Keratinocyte (primary cell): ENCODE measurements around the gene SRD5A3.

Source experiments
- EZH2 ChIP-seq: IDR thresholded peaks from one replicate; pipeline ENCODE4 v1.6.1; 2012; ENCODE audit warnings: inconsistent platforms, mild to moderate bottlenecking, low read length, moderate library complexity
- TF ChIP-seq, protein P1 (sequence below), 3 experiments: IDR thresholded peaks in 1 of 3; conservative IDR thresholded peaks in 1 of 3; optimal IDR thresholded peaks in 1 of 3; 2 replicates in 2 of 3; 3 replicates in 1 of 3; pipeline versions ENCODE3 to v1.5.1; 2011; ENCODE audit warnings: low read length in 3 of 3, mild to moderate bottlenecking in 3 of 3, moderate library complexity in 2 of 3, control low read depth in 1 of 3, inconsistent platforms in 1 of 3; ENCODE audit not compliant: insufficient read depth in 2 of 3; ENCODE audit errors: extremely low read depth in 1 of 3

GRCh38 chr4:55399581-55399980, 53.5 kb downstream of the SRD5A3 start:
- TF ChIP-seq, protein P1, sequence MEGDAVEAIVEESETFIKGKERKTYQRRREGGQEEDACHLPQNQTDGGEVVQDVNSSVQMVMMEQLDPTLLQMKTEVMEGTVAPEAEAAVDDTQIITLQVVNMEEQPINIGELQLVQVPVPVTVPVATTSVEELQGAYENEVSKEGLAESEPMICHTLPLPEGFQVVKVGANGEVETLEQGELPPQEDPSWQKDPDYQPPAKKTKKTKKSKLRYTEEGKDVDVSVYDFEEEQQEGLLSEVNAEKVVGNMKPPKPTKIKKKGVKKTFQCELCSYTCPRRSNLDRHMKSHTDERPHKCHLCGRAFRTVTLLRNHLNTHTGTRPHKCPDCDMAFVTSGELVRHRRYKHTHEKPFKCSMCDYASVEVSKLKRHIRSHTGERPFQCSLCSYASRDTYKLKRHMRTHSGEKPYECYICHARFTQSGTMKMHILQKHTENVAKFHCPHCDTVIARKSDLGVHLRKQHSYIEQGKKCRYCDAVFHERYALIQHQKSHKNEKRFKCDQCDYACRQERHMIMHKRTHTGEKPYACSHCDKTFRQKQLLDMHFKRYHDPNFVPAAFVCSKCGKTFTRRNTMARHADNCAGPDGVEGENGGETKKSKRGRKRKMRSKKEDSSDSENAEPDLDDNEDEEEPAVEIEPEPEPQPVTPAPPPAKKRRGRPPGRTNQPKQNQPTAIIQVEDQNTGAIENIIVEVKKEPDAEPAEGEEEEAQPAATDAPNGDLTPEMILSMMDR (optimal IDR thresholded peaks at IDR 0.05 in 1 of 3, IDR thresholded peaks at IDR 0.05 in 1 of 3, conservative IDR thresholded peaks at IDR 0.05 in 1 of 3; ENCODE audit: extremely low read depth in 1 of 3, insufficient read depth in 2 of 3, low read length in 3 of 3) = no peak
- TF ChIP-seq EZH2 = no peak
